Stomach smooth muscle (tissue), 2 donors: ENCODE results near the gene SLC15A2.
"Not testable (repeated sequence)": the region's sequence is repeated elsewhere in the genome, so short reads cannot be mapped to it uniquely, and the experiment has no call there.

ENCODE experiments used
- H3K27ac ChIP-seq: one replicate; pipeline ENCODE4 v1.7.0; 2013; ENCODE audit warnings: mild to moderate bottlenecking, low read length, inconsistent platforms
- H3K27me3 ChIP-seq, 2 donors: one replicate each; pipeline ENCODE4 v1.7.0; 2013; ENCODE audit warnings: low read length in 2 of 2; ENCODE audit not compliant: insufficient read depth in 2 of 2, control insufficient read depth in 1 of 2
- H3K36me3 ChIP-seq, 2 donors: one replicate each; pipeline ENCODE4 v1.7.0; 2013; ENCODE audit warnings: low read length in 2 of 2; ENCODE audit not compliant: control insufficient read depth in 2 of 2, insufficient read depth in 2 of 2
- H3K4me1 ChIP-seq: one replicate; pipeline ENCODE4 v1.7.0; 2013; ENCODE audit warnings: low read length; ENCODE audit not compliant: control insufficient read depth, insufficient read depth
- H3K4me3 ChIP-seq, 2 donors: one replicate each; pipeline ENCODE4 v1.7.0; 2013; ENCODE audit warnings: low read length in 2 of 2
- H3K9ac ChIP-seq, 2 donors: one replicate each; pipeline ENCODE4 v1.7.0; 2013; ENCODE audit warnings: low read length in 2 of 2, mild to moderate bottlenecking in 1 of 2
- H3K9me3 ChIP-seq, 2 donors: one replicate each; pipeline ENCODE4 v1.7.0; 2013; ENCODE audit warnings: low read length in 2 of 2; ENCODE audit not compliant: control insufficient read depth in 2 of 2
- donor health status: healthy.
- donor health status: Pancreatic carcinoma.

SLC15A2 gene

GRCh38 chr3:121924734-121925133, 30.5 kb downstream of the SLC15A2 start:
- Histone ChIP-seq H3K27me3 (no peaks in the 10 kb centered on the region), H3K4me3 (no peak overlapping the region), H3K36me3 (no peaks in the 10 kb centered on the region), H3K9me3 (no peaks in the 10 kb centered on the region), H3K9ac (no peak overlapping the region), H3K27ac (no peak overlapping the region), H3K4me1 (no peaks in the 10 kb centered on the region)

- Histone ChIP-seq H3K9me3 (no peaks in the 10 kb centered on the region), H3K9ac (no peak overlapping the region), H3K27ac (no peak overlapping the region), H3K4me1 (no peaks in the 10 kb centered on the region), H3K27me3 (no peaks in the 10 kb centered on the region), H3K36me3 (no peaks in the 10 kb centered on the region), H3K4me3 (no peak overlapping the region)
These were observed 32.2 kb downstream of the SLC15A2 start for GRCh38 chr3:121926380-121926779.

- not testable (repeated sequence) for H3K36me3 ChIP-seq, H3K4me3 ChIP-seq, H3K9me3 ChIP-seq, H3K27me3 ChIP-seq, H3K9ac ChIP-seq, H3K4me1 ChIP-seq, H3K27ac ChIP-seq
These were observed 44.1 kb downstream of the SLC15A2 start for GRCh38 chr3:121938141-121938855.

GRCh38 chr3:121941592-121941991, 47.4 kb downstream of the SLC15A2 start:
- Histone ChIP-seq H3K9ac (no peak overlapping the region), H3K4me3 (no peak overlapping the region), H3K27me3 (no peaks in the 10 kb centered on the region), H3K27ac (no peak overlapping the region), H3K9me3 (no peaks in the 10 kb centered on the region), H3K4me1 (no peaks in the 10 kb centered on the region), H3K36me3 (no peaks in the 10 kb centered on the region)

- Histone ChIP-seq H3K4me3 (no peak overlapping the region), H3K27ac (no peak overlapping the region), H3K9ac (no peak overlapping the region), H3K9me3 (no peaks in the 10 kb centered on the region), H3K4me1 (no peaks in the 10 kb centered on the region), H3K36me3 (no peaks in the 10 kb centered on the region), H3K27me3 (no peaks in the 10 kb centered on the region)
These were observed 48.0 kb downstream of the SLC15A2 start for GRCh38 chr3:121942116-121942786.

- Histone ChIP-seq H3K9ac (no peak overlapping the region), H3K4me1 (no peaks in the 10 kb centered on the region), H3K27me3 (no peaks in the 10 kb centered on the region), H3K4me3 (no peak overlapping the region), H3K9me3 (no peaks in the 10 kb centered on the region), H3K36me3 (no peaks in the 10 kb centered on the region), H3K27ac (no peak overlapping the region)
These were observed 49.2 kb downstream of the SLC15A2 start for GRCh38 chr3:121943431-121943830.

- Histone ChIP-seq H3K4me3 (no peak overlapping the region), H3K27ac (no peak overlapping the region), H3K4me1 (no peaks in the 10 kb centered on the region), H3K27me3 (no peaks in the 10 kb centered on the region), H3K36me3 (no peaks in the 10 kb centered on the region), H3K9me3 (no peaks in the 10 kb centered on the region), H3K9ac (no peak overlapping the region)
These were observed 54.4 kb downstream of the SLC15A2 start for GRCh38 chr3:121948641-121949040.

GRCh38 chr3:121951291-121951919, 57.2 kb downstream of the SLC15A2 start:
- no peak overlapping the region for H3K27ac ChIP-seq
- H3K4me1 ChIP-seq: no peaks in the 10 kb centered on the region
- no peak overlapping the region for H3K4me3 ChIP-seq
- H3K27me3 ChIP-seq: no peaks in the 10 kb centered on the region
- no peaks in the 10 kb centered on the region for H3K36me3 ChIP-seq
- H3K9ac ChIP-seq: no peak overlapping the region
- H3K9me3 ChIP-seq: no peaks in the 10 kb centered on the region

- no peaks in the 10 kb centered on the region for H3K36me3 ChIP-seq
- no peaks in the 10 kb centered on the region for H3K4me1 ChIP-seq
- no peak overlapping the region for H3K4me3 ChIP-seq
- H3K9ac ChIP-seq: no peak overlapping the region
- no peaks in the 10 kb centered on the region for H3K27me3 ChIP-seq
- no peak overlapping the region for H3K27ac ChIP-seq
- H3K9me3 ChIP-seq: no peaks in the 10 kb centered on the region
These were observed 62.2 kb downstream of the SLC15A2 start for GRCh38 chr3:121956363-121956762.

- Histone ChIP-seq H3K36me3 (no peaks in the 10 kb centered on the region), H3K9ac (no peak overlapping the region), H3K4me1 (no peaks in the 10 kb centered on the region), H3K9me3 (peaks cover 0 to 3% of the 10 kb centered on the region in 2 donors), H3K27me3 (no peaks in the 10 kb centered on the region), H3K4me3 (no peak overlapping the region), H3K27ac (no peak overlapping the region)
These were observed 63.6 kb downstream of the SLC15A2 start for GRCh38 chr3:121957674-121958415.
